ENCODE results near the gene CST11. TPM values are rescaled to one million over a fixed set of nuclear protein-coding genes. Genes with fewer than 3 reads are reported as not detected.

Gene CST11
- total RNA-seq, 1 experiment from 2014 or later, result not detected

DNA sequence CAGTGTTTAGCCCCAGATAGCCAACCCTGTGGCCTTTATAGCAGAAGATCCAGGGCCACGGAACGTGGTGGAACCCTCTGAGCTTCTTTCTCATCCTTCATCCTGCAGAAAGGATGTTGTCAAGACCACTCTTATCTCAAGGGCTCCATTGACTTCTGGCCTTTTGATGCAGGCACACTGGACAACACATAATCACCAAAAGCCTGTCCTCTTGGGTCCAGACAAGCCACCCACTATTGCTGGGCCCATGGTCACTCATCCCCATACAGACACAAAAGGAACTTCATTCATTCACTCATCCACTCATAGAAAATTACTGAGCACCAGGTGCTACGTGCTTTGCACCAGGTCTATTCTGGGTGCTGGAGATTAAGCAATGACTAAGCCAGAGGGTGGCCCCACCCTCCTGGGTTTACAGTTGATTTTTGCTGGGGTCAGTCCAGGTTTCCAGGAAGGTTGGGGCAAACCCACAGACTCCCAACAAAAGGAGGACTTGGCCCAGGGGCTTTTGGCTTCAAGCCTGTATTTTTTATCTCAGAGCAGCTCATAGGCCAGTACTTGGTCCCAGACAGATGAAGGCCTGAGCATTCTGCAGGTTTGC, 40.6 kb upstream of the CST11 start:
- ChIA-PET POLR2A (interaction anchor here (0.7 kb wide), 1 partner anchor 12 kb away, joined by 3 read pairs; no protein-coding TSS in a partner anchor), CTCF (no interaction called here)
- no peak overlapping the region for H3K4me3 Mint-ChIP-seq
- no peak for DNase-seq (ENCODE audit: low spot score)
- ATAC-seq, result no peak
- no peak for TF ChIP-seq TCF7 (CRISPR knock-in tag; IDR thresholded peaks at IDR 0.05; ENCODE audit: low read depth)
- TF ChIP-seq, protein P1, sequence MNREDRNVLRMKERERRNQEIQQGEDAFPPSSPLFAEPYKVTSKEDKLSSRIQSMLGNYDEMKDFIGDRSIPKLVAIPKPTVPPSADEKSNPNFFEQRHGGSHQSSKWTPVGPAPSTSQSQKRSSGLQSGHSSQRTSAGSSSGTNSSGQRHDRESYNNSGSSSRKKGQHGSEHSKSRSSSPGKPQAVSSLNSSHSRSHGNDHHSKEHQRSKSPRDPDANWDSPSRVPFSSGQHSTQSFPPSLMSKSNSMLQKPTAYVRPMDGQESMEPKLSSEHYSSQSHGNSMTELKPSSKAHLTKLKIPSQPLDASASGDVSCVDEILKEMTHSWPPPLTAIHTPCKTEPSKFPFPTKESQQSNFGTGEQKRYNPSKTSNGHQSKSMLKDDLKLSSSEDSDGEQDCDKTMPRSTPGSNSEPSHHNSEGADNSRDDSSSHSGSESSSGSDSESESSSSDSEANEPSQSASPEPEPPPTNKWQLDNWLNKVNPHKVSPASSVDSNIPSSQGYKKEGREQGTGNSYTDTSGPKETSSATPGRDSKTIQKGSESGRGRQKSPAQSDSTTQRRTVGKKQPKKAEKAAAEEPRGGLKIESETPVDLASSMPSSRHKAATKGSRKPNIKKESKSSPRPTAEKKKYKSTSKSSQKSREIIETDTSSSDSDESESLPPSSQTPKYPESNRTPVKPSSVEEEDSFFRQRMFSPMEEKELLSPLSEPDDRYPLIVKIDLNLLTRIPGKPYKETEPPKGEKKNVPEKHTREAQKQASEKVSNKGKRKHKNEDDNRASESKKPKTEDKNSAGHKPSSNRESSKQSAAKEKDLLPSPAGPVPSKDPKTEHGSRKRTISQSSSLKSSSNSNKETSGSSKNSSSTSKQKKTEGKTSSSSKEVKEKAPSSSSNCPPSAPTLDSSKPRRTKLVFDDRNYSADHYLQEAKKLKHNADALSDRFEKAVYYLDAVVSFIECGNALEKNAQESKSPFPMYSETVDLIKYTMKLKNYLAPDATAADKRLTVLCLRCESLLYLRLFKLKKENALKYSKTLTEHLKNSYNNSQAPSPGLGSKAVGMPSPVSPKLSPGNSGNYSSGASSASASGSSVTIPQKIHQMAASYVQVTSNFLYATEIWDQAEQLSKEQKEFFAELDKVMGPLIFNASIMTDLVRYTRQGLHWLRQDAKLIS (CRISPR knock-in tag; IDR thresholded peaks at IDR 0.05; ENCODE audit: borderline replicate concordance), result no peak
- TF ChIP-seq, protein P2, sequence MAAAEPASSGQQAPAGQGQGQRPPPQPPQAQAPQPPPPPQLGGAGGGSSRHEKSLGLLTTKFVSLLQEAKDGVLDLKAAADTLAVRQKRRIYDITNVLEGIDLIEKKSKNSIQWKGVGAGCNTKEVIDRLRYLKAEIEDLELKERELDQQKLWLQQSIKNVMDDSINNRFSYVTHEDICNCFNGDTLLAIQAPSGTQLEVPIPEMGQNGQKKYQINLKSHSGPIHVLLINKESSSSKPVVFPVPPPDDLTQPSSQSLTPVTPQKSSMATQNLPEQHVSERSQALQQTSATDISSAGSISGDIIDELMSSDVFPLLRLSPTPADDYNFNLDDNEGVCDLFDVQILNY (CRISPR knock-in tag; IDR thresholded peaks at IDR 0.05), result no peak
- TF ChIP-seq ZNF671 (CRISPR knock-in tag; IDR thresholded peaks at IDR 0.05), result no peak
- TF ChIP-seq RELA (CRISPR knock-in tag; IDR thresholded peaks at IDR 0.05; ENCODE audit: borderline replicate concordance), result no peak
- no peak for TF ChIP-seq ZNF232 (CRISPR knock-in tag; IDR thresholded peaks at IDR 0.05)
- peaks cover 28% of the 10 kb centered on the region for H3K36me3 Mint-ChIP-seq
- no peaks in the 10 kb centered on the region for H3K4me1 Mint-ChIP-seq
- H3K27ac Mint-ChIP-seq, result no peak overlapping the region
- H3K27me3 Mint-ChIP-seq (ENCODE audit: low read depth), result peaks cover 4% of the 10 kb centered on the region; the same call in 1 of the 2 replicates
- H3K9me3 Mint-ChIP-seq, result peaks cover 39% of the 10 kb centered on the region

GRCh38 chr20:23492292-23492691, 39.6 kb upstream of the CST11 start:
- Mint-ChIP-seq H3K27ac (no peak overlapping the region), H3K9me3 (peaks cover 32% of the 10 kb centered on the region), H3K27me3 (ENCODE audit: low read depth) (peaks cover 4% of the 10 kb centered on the region; the same call in 1 of the 2 replicates), H3K36me3 (peaks cover 21% of the 10 kb centered on the region), H3K4me3 (no peak overlapping the region), H3K4me1 (no peaks in the 10 kb centered on the region)
- DNase-seq (ENCODE audit: low spot score), result no peak
- TF ChIP-seq ZNF512 (CRISPR knock-in tag; IDR thresholded peaks at IDR 0.05; ENCODE audit: borderline replicate concordance) (no peak), SP1 (CRISPR knock-in tag; conservative IDR thresholded peaks at IDR 0.05) (no peak), CTCF (IDR thresholded peaks at IDR 0.05) (no peak), CBFB (CRISPR knock-in tag; IDR thresholded peaks at IDR 0.05; ENCODE audit: low read depth) (no peak), OVOL2 (CRISPR knock-in tag; IDR thresholded peaks at IDR 0.05; ENCODE audit: borderline replicate concordance) (no peak), NFE2L1 (CRISPR knock-in tag; IDR thresholded peaks at IDR 0.05) (no peak), FOXK1 (CRISPR knock-in tag; IDR thresholded peaks at IDR 0.05) (no peak), PRRX2 (CRISPR knock-in tag; IDR thresholded peaks at IDR 0.05) (no peak), ARID4B (CRISPR knock-in tag; IDR thresholded peaks at IDR 0.05; ENCODE audit: borderline replicate concordance) (no peak), ZNF121 (CRISPR knock-in tag; IDR thresholded peaks at IDR 0.05) (no peak), ELF4 (CRISPR knock-in tag; IDR thresholded peaks at IDR 0.05; ENCODE audit: low read depth) (no peak), TCF7 (CRISPR knock-in tag; IDR thresholded peaks at IDR 0.05; ENCODE audit: low read depth) (no peak), ETV6 (CRISPR knock-in tag; IDR thresholded peaks at IDR 0.05) (no peak), ATF1 (CRISPR knock-in tag; IDR thresholded peaks at IDR 0.05) (no peak), ZNF263 (CRISPR knock-in tag; IDR thresholded peaks at IDR 0.05; ENCODE audit: low read depth) (no peak), ZNF138 (CRISPR knock-in tag; conservative IDR thresholded peaks at IDR 0.05) (no peak)
- TF ChIP-seq, protein P3, sequence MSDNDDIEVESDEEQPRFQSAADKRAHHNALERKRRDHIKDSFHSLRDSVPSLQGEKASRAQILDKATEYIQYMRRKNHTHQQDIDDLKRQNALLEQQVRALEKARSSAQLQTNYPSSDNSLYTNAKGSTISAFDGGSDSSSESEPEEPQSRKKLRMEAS (CRISPR knock-in tag; IDR thresholded peaks at IDR 0.05), result no peak
- ChIA-PET POLR2A (interaction anchor here (0.6 kb wide), 1 partner anchor 898 kb away, joined by 3 read pairs; no protein-coding TSS in a partner anchor), CTCF (no interaction called here)
- ATAC-seq, result no peak
